GM19324 (cell line): ENCODE data around the gene RCBTB2.
"Not testable (repeated sequence)": the region's sequence is repeated elsewhere in the genome, so short reads cannot be mapped to it uniquely, and the experiment has no call there.

Experiments used
- ATAC-seq: cut with Tn5 transposase; IDR thresholded peaks from one replicate; pipeline ENCODE4 v1.9.1; 2021; ENCODE audit warnings: mild to moderate bottlenecking, moderate library complexity; ENCODE audit not compliant: unreplicated experiment, low FRiP score

Gene RCBTB2

DNA sequence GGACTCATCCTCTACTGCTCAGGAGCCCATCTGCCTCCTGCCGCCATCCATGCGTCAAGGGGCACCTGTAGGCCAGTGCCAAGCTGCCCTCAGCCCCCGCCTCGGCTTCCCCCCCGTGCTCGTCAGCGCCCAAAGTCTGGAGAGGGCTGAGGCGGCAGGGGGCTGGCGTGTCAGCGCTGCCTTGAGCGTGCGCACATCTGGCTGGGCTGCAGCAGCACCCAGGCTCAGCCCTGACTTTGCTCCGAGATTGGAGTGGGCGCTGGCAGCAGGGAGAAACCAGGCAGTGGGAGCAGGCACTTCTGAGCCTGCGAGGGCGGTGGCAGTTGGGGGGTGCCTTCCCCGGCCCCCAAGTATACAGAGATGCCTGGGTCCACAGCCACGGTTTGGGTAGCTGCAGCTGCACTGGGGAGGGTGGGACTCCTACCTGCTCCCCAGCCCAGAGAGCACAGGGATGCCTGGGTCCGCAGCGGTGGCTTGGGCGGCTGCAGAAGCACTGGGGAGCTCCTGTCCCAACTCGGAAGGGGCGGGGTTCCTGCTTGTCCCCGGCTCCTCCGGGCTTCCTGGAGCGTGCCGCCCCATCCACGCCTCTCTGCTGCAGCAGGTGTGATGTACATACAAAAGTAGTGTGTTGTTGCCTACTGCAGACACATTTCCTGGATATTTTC lies 75.2 kb downstream of the RCBTB2 start:
- no peak for ATAC-seq

DNA sequence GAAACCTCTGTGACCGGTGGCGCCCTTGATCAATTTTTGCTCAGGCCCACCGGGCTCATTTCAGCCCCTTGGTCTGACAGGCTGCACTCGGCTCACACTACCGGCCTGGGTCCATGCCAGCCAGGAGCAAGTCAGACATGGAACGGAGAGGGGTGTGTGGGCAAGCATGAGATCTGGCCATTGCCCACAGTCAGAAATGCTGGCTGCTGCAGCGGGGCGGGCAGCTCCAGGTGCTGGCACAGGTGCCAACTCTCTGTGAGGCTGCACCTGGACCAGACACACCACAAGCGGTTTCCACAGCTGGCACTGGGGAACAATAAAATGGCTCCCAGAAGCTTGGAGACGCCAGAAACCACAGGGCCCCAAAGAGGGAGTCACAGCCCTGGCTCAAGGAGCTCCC lies 76.3 kb downstream of the RCBTB2 start:
- no peak for ATAC-seq

DNA sequence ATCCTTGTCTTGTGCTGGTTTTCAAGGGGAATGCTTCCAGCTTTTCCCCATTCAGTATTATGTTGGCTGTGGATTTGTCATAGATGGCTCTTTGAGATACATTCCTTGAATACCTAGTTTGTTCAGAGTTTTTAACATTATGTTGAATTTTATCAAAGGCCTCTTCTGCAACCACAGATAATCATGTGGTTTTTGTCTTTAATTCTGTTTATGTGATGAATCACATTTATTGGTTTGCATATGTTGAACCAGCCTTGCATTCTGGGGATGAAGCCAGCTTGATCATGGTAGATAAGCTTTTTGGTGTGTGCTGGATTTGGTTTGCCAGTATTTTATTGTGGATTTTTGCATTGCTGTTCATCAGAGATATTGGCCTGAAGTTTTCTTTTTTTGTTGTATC lies 81.7 kb downstream of the RCBTB2 start:
- not testable (repeated sequence) for ATAC-seq

DNA sequence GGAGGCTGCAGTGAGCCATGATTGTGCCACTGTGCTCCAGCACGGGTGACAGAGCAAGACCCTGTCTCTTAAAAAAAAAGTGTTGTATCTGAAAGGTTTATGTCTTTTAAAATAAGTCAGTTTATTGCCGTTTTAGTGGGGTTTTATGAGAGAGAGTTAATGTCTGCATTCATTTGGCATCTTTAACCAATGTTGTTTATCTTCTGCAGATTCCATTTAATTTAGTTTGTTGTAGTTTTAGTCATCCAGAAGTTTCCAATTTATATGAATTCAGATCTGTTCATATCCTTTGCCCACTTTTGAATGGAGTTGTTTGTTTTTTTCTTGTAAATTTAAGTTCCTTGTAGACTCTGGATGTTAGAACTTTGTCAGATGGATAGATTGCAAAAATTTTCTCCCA lies 83.2 kb downstream of the RCBTB2 start:
- ATAC-seq: no peak

DNA sequence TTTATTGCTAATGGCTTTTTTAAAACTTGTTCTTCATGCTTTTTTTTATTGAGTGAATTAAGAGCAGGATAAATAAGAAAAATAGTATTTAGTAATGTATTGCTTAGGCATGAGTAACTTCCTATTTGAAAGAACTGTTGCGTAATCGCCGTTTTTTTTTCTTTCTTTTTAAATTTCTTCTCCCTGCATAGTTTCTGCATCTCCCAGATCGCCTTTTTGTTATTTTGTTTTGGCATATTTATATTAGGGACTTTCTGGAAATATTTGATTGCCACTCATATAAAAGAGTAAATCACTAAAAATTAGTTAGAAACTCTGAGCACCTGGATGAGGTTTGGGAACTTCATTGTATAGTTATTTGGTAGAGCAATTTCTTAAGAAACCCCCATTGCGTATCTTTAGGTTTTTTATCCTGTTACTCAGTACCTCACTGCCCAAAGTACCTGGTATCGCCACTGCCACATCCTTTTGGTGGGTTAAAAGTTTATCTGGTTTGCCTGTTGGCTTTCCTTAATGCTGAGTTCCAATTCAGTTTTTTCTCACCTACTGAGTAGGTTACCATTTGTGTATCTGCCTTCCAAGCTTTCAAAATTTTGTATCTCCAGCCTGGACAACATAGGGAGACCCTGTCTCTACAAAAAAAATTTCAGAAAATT lies 83.8 kb downstream of the RCBTB2 start:
- ATAC-seq: no peak

DNA sequence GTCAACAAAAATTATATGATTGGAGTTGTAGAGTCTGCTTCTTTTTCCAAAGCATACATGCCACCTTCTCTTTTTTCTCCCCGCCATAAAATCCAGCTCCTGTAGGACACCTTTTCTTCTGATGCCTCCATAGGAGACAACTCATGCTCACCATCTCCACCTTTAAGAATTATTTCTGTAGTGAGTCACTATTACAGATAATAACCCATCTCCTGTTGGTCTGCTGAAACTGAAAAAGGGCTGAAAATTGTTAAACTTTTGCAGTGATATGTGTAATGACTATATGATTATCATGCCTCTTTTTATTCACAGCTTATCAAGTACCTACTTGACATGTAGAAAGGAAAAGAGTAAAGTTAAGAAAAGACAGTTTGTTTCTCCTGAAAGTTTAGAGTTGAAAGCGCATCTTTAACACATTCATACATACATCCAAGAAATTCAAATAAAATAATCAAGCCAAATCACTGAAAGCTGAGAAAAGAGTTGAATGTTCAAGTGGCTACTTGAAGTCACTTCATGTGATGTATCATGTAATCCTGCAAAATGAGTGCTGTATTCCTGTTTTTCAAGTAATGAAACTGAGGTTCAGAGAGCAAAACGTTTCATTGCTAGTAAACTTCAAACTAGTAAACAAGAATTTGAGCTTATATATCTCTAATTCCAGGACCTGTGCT lies 84.5 kb downstream of the RCBTB2 start:
- no peak for ATAC-seq

DNA sequence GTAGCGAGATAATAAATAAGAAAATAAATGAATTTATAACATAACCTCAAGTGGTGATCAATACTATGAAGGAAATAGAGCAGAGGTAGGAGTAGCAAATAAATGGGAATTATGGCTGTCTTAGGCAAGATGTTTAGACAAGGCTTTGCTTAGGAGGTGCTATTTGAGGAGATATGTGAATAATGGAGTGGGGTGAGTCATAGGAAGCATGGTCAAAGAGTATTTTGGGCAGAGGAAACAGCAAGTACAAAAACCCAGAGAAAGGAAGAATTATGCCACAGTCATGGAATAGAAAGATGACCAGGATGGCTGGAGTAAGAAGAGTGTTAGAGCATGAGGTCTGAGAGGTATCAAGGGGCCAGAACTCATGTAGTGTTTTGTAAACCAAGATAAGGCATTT lies 86.4 kb downstream of the RCBTB2 start:
- ATAC-seq: no peak

DNA sequence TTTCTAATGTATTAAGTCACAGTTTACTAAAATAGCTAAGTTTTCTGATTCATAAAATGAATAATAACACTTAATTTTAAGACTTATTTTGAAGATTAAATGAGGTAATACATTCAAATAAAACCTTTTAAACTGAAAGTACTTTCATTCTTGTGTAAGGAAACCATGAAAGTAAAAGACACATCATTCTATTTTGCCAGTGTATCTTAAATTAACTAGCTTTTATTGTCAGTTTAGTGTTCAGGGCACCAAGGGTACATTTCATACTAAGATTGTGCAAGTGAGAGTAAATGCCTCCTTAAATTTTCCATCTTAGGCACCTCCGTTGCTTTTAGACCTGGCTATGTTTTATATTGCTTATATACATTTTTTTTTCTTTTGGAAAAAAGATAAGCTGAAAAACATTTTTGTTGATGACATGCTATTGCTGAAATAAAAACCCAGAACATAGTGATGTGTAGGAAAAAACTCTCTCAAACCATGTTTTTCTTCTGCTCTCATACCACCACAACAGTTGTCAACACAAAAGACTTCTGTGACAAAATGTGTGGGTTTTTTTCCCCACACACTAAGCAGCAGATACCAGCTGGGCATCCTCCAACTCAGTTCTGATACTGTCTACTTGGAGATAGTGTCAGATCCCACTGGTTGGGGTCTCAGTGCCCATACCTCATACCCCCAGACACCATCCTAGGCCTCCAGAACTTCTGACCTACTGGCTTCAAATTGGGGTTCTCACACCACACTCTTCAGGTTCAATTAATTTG lies 89.3 kb downstream of the RCBTB2 start:
- no peak for ATAC-seq
